ENCODE data around the gene GMFB. TPM values are rescaled to one million over a fixed set of nuclear protein-coding genes. Genes with fewer than 3 reads are reported as not detected.

Gene GMFB
- total RNA-seq, 2 experiments from 2014 or later, result 45.7 to 82.2 TPM

GRCh38 chr14:54435500-54435981 lies 53.2 kb downstream of the GMFB start:
- H3K9me2 ChIP-seq (ENCODE audit: insufficient read depth, low read length), result no peaks in the 10 kb centered on the region
- no peaks in the 10 kb centered on the region for H3K9me3 ChIP-seq (ENCODE audit: low read length)
- peaks cover 95% of the 10 kb centered on the region for H3K79me2 ChIP-seq (ENCODE audit: insufficient read depth, low read depth, low read length)
- peaks cover 68% of the 10 kb centered on the region for H3K4me1 ChIP-seq (ENCODE audit: insufficient read depth, low read length, poor library complexity, severe bottlenecking)
- no peak for TF ChIP-seq EZH2phosphoT487 (IDR thresholded peaks at IDR 0.05; ENCODE audit: borderline replicate concordance, low read depth, low read length)
- TF ChIP-seq, protein P1, sequence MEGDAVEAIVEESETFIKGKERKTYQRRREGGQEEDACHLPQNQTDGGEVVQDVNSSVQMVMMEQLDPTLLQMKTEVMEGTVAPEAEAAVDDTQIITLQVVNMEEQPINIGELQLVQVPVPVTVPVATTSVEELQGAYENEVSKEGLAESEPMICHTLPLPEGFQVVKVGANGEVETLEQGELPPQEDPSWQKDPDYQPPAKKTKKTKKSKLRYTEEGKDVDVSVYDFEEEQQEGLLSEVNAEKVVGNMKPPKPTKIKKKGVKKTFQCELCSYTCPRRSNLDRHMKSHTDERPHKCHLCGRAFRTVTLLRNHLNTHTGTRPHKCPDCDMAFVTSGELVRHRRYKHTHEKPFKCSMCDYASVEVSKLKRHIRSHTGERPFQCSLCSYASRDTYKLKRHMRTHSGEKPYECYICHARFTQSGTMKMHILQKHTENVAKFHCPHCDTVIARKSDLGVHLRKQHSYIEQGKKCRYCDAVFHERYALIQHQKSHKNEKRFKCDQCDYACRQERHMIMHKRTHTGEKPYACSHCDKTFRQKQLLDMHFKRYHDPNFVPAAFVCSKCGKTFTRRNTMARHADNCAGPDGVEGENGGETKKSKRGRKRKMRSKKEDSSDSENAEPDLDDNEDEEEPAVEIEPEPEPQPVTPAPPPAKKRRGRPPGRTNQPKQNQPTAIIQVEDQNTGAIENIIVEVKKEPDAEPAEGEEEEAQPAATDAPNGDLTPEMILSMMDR (conservative IDR thresholded peaks at IDR 0.05; ENCODE audit: low read length), result no peak
- ChIA-PET CTCF (ENCODE audit: unreplicated experiment) (no interaction called here), POLR2A (interaction anchor here (0.9 to 2.6 kb wide), 5 partner anchors 10 to 47 kb away, joined by 3 to 16 read pairs (median 5); no protein-coding TSS in a partner anchor)
- no peak for DNase-seq (ENCODE audit: low spot score)
- no peak overlapping the region for H3K4me3 ChIP-seq (ENCODE audit: low read depth, low read length, poor library complexity, severe bottlenecking)
- no TSS peak for BruUV-seq (replicated peaks)
- peaks cover 60% of the 10 kb centered on the region for H4K20me1 ChIP-seq (ENCODE audit: insufficient read depth, low read length)
- no peak overlapping the region for H3K27ac ChIP-seq (ENCODE audit: low read depth, low read length, poor library complexity, severe bottlenecking)
- H3K36me3 ChIP-seq (ENCODE audit: insufficient read depth, low read length), result peaks cover 90% of the 10 kb centered on the region
- no peak overlapping the region for H2AFZ ChIP-seq (ENCODE audit: low read length)
- H3K4me2 ChIP-seq (ENCODE audit: low read length), result peak overlapping the region; percentile 91
- intact Hi-C loops (cut with micrococcal nuclease; ENCODE audit: unreplicated experiment), result no loop called here

GRCh38 chr14:54428527-54428926 lies 60.3 kb downstream of the GMFB start:
- Histone ChIP-seq H3K9me2 (ENCODE audit: insufficient read depth, low read length) (no peaks in the 10 kb centered on the region), H3K36me3 (ENCODE audit: insufficient read depth, low read length) (peaks cover 100% of the 10 kb centered on the region), H3K27ac (ENCODE audit: low read depth, low read length, poor library complexity, severe bottlenecking) (no peak overlapping the region), H3K4me2 (ENCODE audit: low read length) (no peak overlapping the region), H3K4me3 (ENCODE audit: low read depth, low read length, poor library complexity, severe bottlenecking) (no peak overlapping the region), H4K20me1 (ENCODE audit: insufficient read depth, low read length) (peaks cover 7% of the 10 kb centered on the region), H2AFZ (ENCODE audit: low read length) (no peak overlapping the region), H3K4me1 (ENCODE audit: insufficient read depth, low read length, poor library complexity, severe bottlenecking) (peaks cover 1% of the 10 kb centered on the region), H3K79me2 (ENCODE audit: insufficient read depth, low read depth, low read length) (peaks cover 24% of the 10 kb centered on the region), H3K9me3 (ENCODE audit: low read length) (no peaks in the 10 kb centered on the region)
- no peak for DNase-seq (ENCODE audit: low spot score)
- POLR2A ChIA-PET, result interaction anchor here (0.8 to 1.2 kb wide), 2 partner anchors 15 to 30 kb away, joined by 3 read pairs; no protein-coding TSS in a partner anchor
- TF ChIP-seq, protein P1 (conservative IDR thresholded peaks at IDR 0.05; ENCODE audit: low read length), result no peak
- no peak for TF ChIP-seq EZH2phosphoT487 (IDR thresholded peaks at IDR 0.05; ENCODE audit: borderline replicate concordance, low read depth, low read length)
- intact Hi-C loops (cut with micrococcal nuclease; ENCODE audit: unreplicated experiment), result no loop called here
- no TSS peak for BruUV-seq (replicated peaks)
- CTCF ChIA-PET (ENCODE audit: unreplicated experiment), result no interaction called here

DNA sequence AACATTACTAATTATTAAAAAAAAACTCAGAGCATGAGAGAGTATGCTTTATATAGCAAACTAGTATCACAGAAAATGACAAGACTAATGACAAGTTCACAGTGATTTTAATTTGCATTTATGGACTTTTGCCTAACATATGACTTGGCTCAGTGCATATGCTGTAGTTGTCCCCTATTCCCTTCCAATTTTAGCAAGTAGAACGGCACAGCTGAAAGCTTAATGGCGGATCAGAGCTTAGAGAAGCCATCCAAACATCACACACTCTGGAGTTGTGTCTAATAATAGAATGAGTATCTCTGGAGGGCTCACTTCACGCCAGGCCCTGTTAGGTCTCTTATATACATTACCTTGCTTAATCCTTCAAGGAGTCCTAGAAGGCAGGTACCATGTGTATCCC lies 60.9 kb downstream of the GMFB start:
- BruUV-seq (replicated peaks), result no TSS peak
- CTCF ChIA-PET (ENCODE audit: unreplicated experiment), result no interaction called here
- H3K27ac ChIP-seq (ENCODE audit: low read depth, low read length, poor library complexity, severe bottlenecking), result no peak overlapping the region

More for the DNA sequence above, 60.9 kb downstream of the GMFB start:
- no peak for TF ChIP-seq EZH2phosphoT487 (IDR thresholded peaks at IDR 0.05; ENCODE audit: borderline replicate concordance, low read depth, low read length)
- TF ChIP-seq, protein P1 (conservative IDR thresholded peaks at IDR 0.05; ENCODE audit: low read length), result no peak
- H3K9me2 ChIP-seq (ENCODE audit: insufficient read depth, low read length), result no peaks in the 10 kb centered on the region
- peaks cover 7% of the 10 kb centered on the region for H4K20me1 ChIP-seq (ENCODE audit: insufficient read depth, low read length)
- no peak overlapping the region for H2AFZ ChIP-seq (ENCODE audit: low read length)
- H3K4me1 ChIP-seq (ENCODE audit: insufficient read depth, low read length, poor library complexity, severe bottlenecking), result no peaks in the 10 kb centered on the region
- no peak for DNase-seq (ENCODE audit: low spot score)
- intact Hi-C loops (cut with micrococcal nuclease; ENCODE audit: unreplicated experiment), result no loop called here
- peaks cover 99% of the 10 kb centered on the region for H3K36me3 ChIP-seq (ENCODE audit: insufficient read depth, low read length)
- no peaks in the 10 kb centered on the region for H3K9me3 ChIP-seq (ENCODE audit: low read length)
- H3K4me2 ChIP-seq (ENCODE audit: low read length), result no peak overlapping the region
- peaks cover 18% of the 10 kb centered on the region for H3K79me2 ChIP-seq (ENCODE audit: insufficient read depth, low read depth, low read length)
- no peak overlapping the region for H3K4me3 ChIP-seq (ENCODE audit: low read depth, low read length, poor library complexity, severe bottlenecking)
- POLR2A ChIA-PET, result interaction anchor here (1.0 kb wide), 1 partner anchor 15 kb away, joined by 4 read pairs; no protein-coding TSS in a partner anchor

Data from OCI-LY7 (cell line).